Renal cortex interstitium (tissue), 3 donors: ENCODE results near the gene MAP3K15. TPM values are rescaled to one million over a fixed set of nuclear protein-coding genes. Genes with fewer than 3 reads are reported as not detected.

Experiments
- polyA plus RNA-seq, 3 donors: library from polyadenylated mRNA; unstranded; fragments of 120-200 nt; gene quantifications; one replicate each; pipeline ENCODE4 v1.2.1, GENCODE V29; 2013; ENCODE audit not compliant: insufficient read length in 3 of 3

Gene MAP3K15
- polyA plus RNA-seq, 3 donors = 3.5 to 8.3 (median 4.8) TPM

Other genes with a start within 250 kb of the MAP3K15 start
- gene PDHA1, start 171.6 kb downstream of the MAP3K15 start, polyA plus RNA-seq = 100 to 1,000 TPM; 224 to 264 (median 225) TPM